ACC112 (cell line): Measurements from ENCODE around the gene ADAMTS4.

Source experiments
- H2AFZ ChIP-seq: fragments of 200-600 bp; sonication (generic); one replicate; pipeline ENCODE4 v1.6.0; 2017; ENCODE audit warnings: antibody characterized with exemption, low read length; ENCODE audit not compliant: unreplicated experiment
- H3K27ac ChIP-seq: fragments of 200-600 bp; sonication (generic); 2 replicates; pipeline ENCODE4 v1.5.1; 2014; ENCODE audit warnings: low read depth, mild to moderate bottlenecking, antibody characterized with exemption, low read length, moderate library complexity
- H3K27me3 ChIP-seq: fragments of 200-600 bp; sonication (generic); 2 replicates; pipeline ENCODE4 v1.6.1; 2014; ENCODE audit warnings: mild to moderate bottlenecking, antibody characterized with exemption, low read length, moderate library complexity, mixed read lengths; ENCODE audit not compliant: insufficient read depth
- H3K36me3 ChIP-seq: fragments of 200-600 bp; sonication (generic); 2 replicates; pipeline ENCODE4 v1.6.1; 2016; ENCODE audit warnings: mild to moderate bottlenecking, antibody characterized with exemption, low read length, moderate library complexity, mixed read lengths; ENCODE audit not compliant: insufficient read depth
- H3K4me1 ChIP-seq: fragments of 200-600 bp; sonication (generic); one replicate; pipeline ENCODE4 v1.6.1; 2016; ENCODE audit warnings: low read length, mixed read lengths; ENCODE audit not compliant: insufficient read depth, unreplicated experiment, control insufficient read depth
- H3K4me3 ChIP-seq: fragments of 200-600 bp; sonication (generic); 2 replicates; pipeline ENCODE4 v1.5.1; 2014; ENCODE audit warnings: mild to moderate bottlenecking, low read depth, low read length
- H3K79me2 ChIP-seq: fragments of 200-600 bp; sonication (generic); one replicate; pipeline ENCODE4 v1.6.0; 2016; ENCODE audit warnings: low read length; ENCODE audit not compliant: control insufficient read depth, unreplicated experiment, insufficient read depth

The ADAMTS4 gene

DNA sequence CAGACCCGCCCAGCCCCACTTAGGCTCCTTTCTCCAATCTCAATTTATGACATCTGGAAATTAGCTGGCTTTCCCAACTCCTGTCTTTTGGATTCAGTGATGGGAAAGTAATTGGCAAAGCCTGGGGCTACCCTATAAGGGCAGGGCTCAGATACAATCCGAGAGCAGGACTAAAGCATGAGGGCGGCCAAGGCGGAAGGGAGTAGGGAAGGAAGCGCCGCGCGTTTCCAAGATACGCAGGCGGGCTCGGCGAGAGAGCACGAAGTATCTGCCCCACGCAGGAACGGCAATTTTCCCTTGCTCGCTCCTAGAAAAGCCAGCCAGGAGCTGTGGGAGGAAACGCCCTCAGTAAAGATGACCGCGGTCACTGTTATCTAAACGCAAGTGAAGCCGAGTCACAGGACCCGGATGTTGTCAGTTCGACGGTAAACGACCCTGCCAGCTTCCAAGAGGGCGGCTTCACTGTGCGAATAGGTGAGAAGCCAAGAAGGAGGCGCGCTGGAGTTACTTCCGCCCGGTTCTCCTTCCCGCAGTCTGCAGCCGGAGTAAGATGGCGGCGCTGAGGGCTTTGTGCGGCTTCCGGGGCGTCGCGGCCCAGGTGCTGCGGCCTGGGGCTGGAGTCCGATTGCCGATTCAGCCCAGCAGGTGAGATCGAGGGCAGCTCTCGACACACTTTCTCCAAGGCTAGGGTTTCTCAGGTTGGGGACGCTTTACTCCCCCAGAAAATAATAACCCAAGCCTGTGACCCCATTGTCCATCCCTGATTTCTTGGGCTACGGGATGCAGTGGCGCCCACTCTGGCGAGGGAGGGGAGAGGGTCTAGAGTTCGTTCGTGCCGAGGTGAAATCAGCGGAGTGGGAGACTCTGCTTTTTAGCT lies 3.2 kb upstream of the ADAMTS4 start, which contains the start of gene NDUFS2:
Gene NDUFS2 (plus strand): TSS at position 532 of the 877 bp plus-strand sequence. CDS start 19 bp downstream, at position 551.
- Histone ChIP-seq H3K4me3 (peak within 1 kb of the TSS; percentile 95), H3K36me3 (peaks cover 11% of the 10 kb centered on the region; the same call in 1 of the 2 replicates), H3K79me2 (peaks cover 45% of the 10 kb centered on the region), H2AFZ (peak within 1 kb of the TSS; percentile 64), H3K4me1 (peaks cover 69% of the 10 kb centered on the region), H3K27ac (peak within 1 kb of the TSS; percentile 99), H3K27me3 (no peaks in the 10 kb centered on the region)

GRCh38 chr1:161200992-161201835 lies 2.4 kb upstream of the ADAMTS4 start:
- Histone ChIP-seq H3K36me3 (peaks cover 11% of the 10 kb centered on the region; the same call in 1 of the 2 replicates), H3K4me3 (peak overlapping the region; percentile 95), H3K27me3 (no peaks in the 10 kb centered on the region), H3K27ac (peak overlapping the region; percentile 99), H2AFZ (peak overlapping the region; percentile 64), H3K4me1 (peaks cover 69% of the 10 kb centered on the region), H3K79me2 (peaks cover 54% of the 10 kb centered on the region)

GRCh38 chr1:161200421-161200991 lies 1.7 kb upstream of the ADAMTS4 start:
- Histone ChIP-seq H3K4me3 (no peak overlapping the region), H3K79me2 (peaks cover 52% of the 10 kb centered on the region), H3K27ac (peak overlapping the region; percentile 99), H3K4me1 (peaks cover 70% of the 10 kb centered on the region), H3K27me3 (no peaks in the 10 kb centered on the region), H3K36me3 (peaks cover 11% of the 10 kb centered on the region; the same call in 1 of the 2 replicates), H2AFZ (no peak overlapping the region)

DNA sequence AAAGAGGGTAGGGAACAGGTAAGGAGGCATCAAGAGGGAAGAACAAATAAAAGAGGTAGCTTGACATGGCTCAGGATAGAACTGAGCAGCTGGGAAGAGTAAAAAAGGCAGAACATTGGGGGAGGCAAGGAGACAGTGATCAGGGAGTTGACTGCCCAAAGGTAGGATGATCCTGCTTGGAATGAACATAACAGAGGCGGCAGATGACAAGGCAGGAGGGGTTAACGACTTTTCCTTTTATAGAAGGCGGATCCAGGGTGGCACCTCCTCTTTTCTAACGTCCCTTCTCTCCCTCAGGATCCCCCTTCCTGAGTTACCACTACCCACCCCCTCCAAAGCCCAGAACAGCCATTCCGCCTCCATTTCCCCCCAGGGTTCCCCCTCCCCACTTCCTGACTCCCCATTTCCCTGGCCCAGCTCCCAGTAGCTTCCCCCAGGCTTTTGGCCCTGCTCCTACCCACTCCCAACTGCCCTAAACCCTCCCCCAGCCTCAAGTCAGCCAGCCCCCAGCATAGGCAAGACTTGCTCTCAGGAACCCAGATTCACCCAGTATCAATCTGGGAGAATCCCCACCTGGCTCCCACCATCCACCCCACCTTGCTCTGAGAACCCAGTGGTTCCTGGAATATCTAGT lies 769 bp upstream of the ADAMTS4 start:
- peaks cover 11% of the 10 kb centered on the region; the same call in 1 of the 2 replicates for H3K36me3 ChIP-seq
- no peaks in the 10 kb centered on the region for H3K27me3 ChIP-seq
- peak overlapping the region; percentile 55 for H3K4me3 ChIP-seq
- H2AFZ ChIP-seq = peak overlapping the region; percentile 63
- H3K4me1 ChIP-seq = peaks cover 74% of the 10 kb centered on the region
- peak overlapping the region; percentile 99 for H3K27ac ChIP-seq
- peaks cover 46% of the 10 kb centered on the region for H3K79me2 ChIP-seq

GRCh38 chr1:161198194-161198896 lies 509 bp downstream of the ADAMTS4 start:
- H3K36me3 ChIP-seq = no peaks in the 10 kb centered on the region; the same call in 1 of the 2 replicates
- H3K27ac ChIP-seq = peak overlapping the region; percentile 99
- no peaks in the 10 kb centered on the region for H3K27me3 ChIP-seq
- H3K79me2 ChIP-seq = peaks cover 34% of the 10 kb centered on the region
- no peak overlapping the region for H2AFZ ChIP-seq
- H3K4me1 ChIP-seq = peaks cover 75% of the 10 kb centered on the region
- peak overlapping the region; percentile 87 for H3K4me3 ChIP-seq

DNA sequence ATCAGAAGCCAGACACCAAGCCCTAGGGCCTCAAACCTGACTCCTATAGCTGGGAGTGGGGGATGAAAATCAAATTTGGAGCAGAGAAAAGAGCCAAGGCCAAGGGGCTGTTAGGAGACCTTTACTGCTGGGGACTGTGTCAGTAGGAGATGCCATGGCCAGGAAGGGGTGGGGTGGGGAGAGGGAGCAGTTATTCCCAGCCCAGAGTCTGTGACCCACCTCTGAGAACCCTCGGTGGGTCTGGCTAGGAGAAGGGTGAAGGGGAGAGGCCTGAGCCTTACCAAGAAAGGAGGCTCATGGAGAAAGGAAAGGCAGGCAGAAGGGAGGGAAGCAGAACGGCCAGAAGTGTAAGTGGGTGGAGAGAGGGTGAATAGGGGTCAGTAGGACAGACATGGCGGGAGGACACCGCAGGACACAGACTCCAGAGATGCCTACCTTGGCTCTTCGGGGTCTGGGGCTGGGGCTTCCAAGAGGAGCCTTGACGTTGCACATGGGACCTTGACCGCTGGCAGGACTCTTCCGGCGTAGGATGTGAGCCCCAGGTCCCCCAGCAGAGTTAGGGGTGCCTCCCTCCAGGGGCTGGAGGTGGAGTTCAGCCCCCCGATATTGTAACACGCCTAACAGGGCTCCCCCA lies 1.2 kb downstream of the ADAMTS4 start:
- no peaks in the 10 kb centered on the region; the same call in 1 of the 2 replicates for H3K36me3 ChIP-seq
- peak overlapping the region; percentile 71 for H2AFZ ChIP-seq
- H3K4me3 ChIP-seq = peak overlapping the region; percentile 87

GRCh38 chr1:161196521-161197451 lies 2.1 kb downstream of the ADAMTS4 start:
- Histone ChIP-seq H3K27ac (peak overlapping the region; percentile 99), H3K27me3 (no peaks in the 10 kb centered on the region), H3K36me3 (no peaks in the 10 kb centered on the region; the same call in 1 of the 2 replicates), H2AFZ (peak overlapping the region; percentile 71), H3K4me3 (peak overlapping the region; percentile 87), H3K4me1 (peaks cover 69% of the 10 kb centered on the region), H3K79me2 (peaks cover 22% of the 10 kb centered on the region)

More for the DNA sequence above, 1.2 kb downstream of the ADAMTS4 start:
- no peaks in the 10 kb centered on the region for H3K27me3 ChIP-seq
- peak overlapping the region; percentile 99 for H3K27ac ChIP-seq
- peaks cover 71% of the 10 kb centered on the region for H3K4me1 ChIP-seq
- H3K79me2 ChIP-seq = peaks cover 27% of the 10 kb centered on the region

DNA sequence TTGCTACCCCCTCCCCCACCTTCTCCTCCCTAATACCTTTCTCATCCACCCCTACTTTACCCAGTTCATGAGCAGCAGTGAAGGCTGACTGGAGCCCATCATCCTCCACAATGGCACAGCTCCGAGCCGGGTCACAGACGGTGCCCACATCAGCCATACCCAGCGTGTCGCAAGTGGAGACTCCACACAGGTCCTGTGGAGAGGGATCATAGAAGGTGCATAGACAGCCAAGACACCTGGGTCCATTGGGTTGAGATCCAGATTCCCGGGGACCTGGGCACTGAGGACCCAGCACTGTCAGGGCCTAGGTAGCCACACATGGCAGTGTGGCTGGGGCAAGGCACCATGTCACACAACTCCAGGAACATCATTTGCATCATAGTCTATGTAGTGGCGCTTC lies 2.7 kb downstream of the ADAMTS4 start:
- Histone ChIP-seq H3K27ac (peak overlapping the region; percentile 99; the same call in 1 of the 2 replicates), H3K4me3 (peak overlapping the region; percentile 87), H2AFZ (no peak overlapping the region), H3K79me2 (peaks cover 22% of the 10 kb centered on the region), H3K4me1 (peaks cover 62% of the 10 kb centered on the region), H3K27me3 (no peaks in the 10 kb centered on the region), H3K36me3 (no peaks in the 10 kb centered on the region; the same call in 1 of the 2 replicates)
